ENCODE data around the gene TMPRSS5. TPM values are rescaled to one million over a fixed set of nuclear protein-coding genes. Genes with fewer than 3 reads are reported as not detected.

The TMPRSS5 gene
- total and polyA plus RNA-seq, 2 of the 8 experiments (the other 6 are each of a cell fraction or from before 2014, with no cell fraction given), result 0.54 to 0.78 TPM

GRCh38 chr11:113725407-113725806 lies 19.3 kb upstream of the TMPRSS5 start:
- no peak for DNase-seq (ENCODE audit: low read depth in 1 of 2, low spot score in 2 of 2)
- Histone ChIP-seq H2BK15ac (ENCODE audit: low read length) (no peak overlapping the region), H3K9ac (replicated peaks in 1 of 4; ENCODE audit: extremely low read depth in 1 of 4, low read depth in 3 of 4, low read length in 3 of 4) (no peak overlapping the region), H3K27ac (ENCODE audit: low read depth, low read length) (no peak overlapping the region), H4K5ac (ENCODE audit: insufficient read length, low read depth, low read length) (no peak overlapping the region), H2BK120ac (replicated peaks; ENCODE audit: low read depth, low read length) (no peak overlapping the region), H3K56ac (replicated peaks; ENCODE audit: insufficient read length, low read depth, low read length) (no peak overlapping the region), H2BK5ac (ENCODE audit: low read depth, low read length) (no peak overlapping the region), H3K14ac (ENCODE audit: insufficient read length) (no peak overlapping the region), H3K4me2 (ENCODE audit: insufficient read depth in 1 of 2, low read depth in 2 of 2, low read length in 2 of 2) (no peak overlapping the region), H3K18ac (ENCODE audit: extremely low read depth, low read length) (no peak overlapping the region), H3K36me3 (ENCODE audit: control insufficient read depth in 2 of 4, insufficient read depth in 4 of 4, low read length in 3 of 4) (no peaks in the 10 kb centered on the region), H3K27me3 (replicated peaks in 1 of 4; ENCODE audit: control insufficient read depth in 3 of 4, extremely low read depth in 1 of 4, insufficient read depth in 3 of 4, low read length in 3 of 4) (no peaks in the 10 kb centered on the region), H3K23ac (ENCODE audit: insufficient read length) (no peak overlapping the region), H3K79me1 (ENCODE audit: low read depth, low read length) (no peaks in the 10 kb centered on the region), H3K9me3 (ENCODE audit: insufficient read depth in 2 of 2, low read depth in 1 of 2, low read length in 1 of 2) (no peaks in the 10 kb centered on the region), H4K91ac (replicated peaks; ENCODE audit: insufficient read length, low read length) (no peak overlapping the region), H3K4me3 (ENCODE audit: extremely low read depth in 1 of 4, insufficient read depth in 2 of 4, low read depth in 3 of 4, low read length in 4 of 4) (no peak overlapping the region), H2BK20ac (ENCODE audit: low read length) (no peak overlapping the region), H4K20me1 (replicated peaks in 1 of 2; ENCODE audit: control insufficient read depth in 1 of 2, insufficient read depth in 2 of 2, low read length in 2 of 2) (no peaks in the 10 kb centered on the region), H3K4me1 (replicated peaks in 1 of 4; ENCODE audit: control insufficient read depth in 3 of 4, insufficient read depth in 4 of 4, low read length in 3 of 4) (no peaks in the 10 kb centered on the region), H4K8ac (ENCODE audit: extremely low read depth, insufficient read depth, low read length) (no peak overlapping the region), H3K23me2 (ENCODE audit: low read depth, low read length) (no peaks in the 10 kb centered on the region), H2AFZ (ENCODE audit: low read length) (no peak overlapping the region), H3K79me2 (ENCODE audit: control insufficient read depth in 1 of 2, insufficient read depth in 2 of 2, low read length in 2 of 2) (no peaks in the 10 kb centered on the region), H3K4ac (replicated peaks; ENCODE audit: insufficient read length, low read depth, low read length) (no peak overlapping the region), H2BK12ac (ENCODE audit: low read depth, low read length) (no peak overlapping the region), H2AK5ac (ENCODE audit: low read depth, low read length) (no peak overlapping the region)
- CTCF ChIA-PET (ENCODE audit: partially characterized antibody), result interaction anchor here (0.5 to 2.2 kb wide), 19 partner anchors 14 to 1500 kb away, joined by 3 to 11 read pairs (median 3); partner anchors contain the start of gene PTS
- no peak for FAIRE-seq
- WGBS, 2 experiments (ENCODE audit: extremely low coverage in 1 of 2, insufficient coverage in 1 of 2, insufficient read length in 1 of 2, insufficient replicate concordance in 2 of 2, low coverage in 1 of 2, low lambda C conversion rate in 2 of 2, missing lambda C conversion rate in 1 of 2), result 82% methylated on average over 5 of the region's 5 CpGs; no CpG with 5 or more reads in 1 of the 2 experiments
- POLR2A ChIA-PET (ENCODE audit: partially characterized antibody), result interaction anchor here (0.6 kb wide), 1 partner anchor 52 kb away, joined by 5 read pairs; no protein-coding TSS in a partner anchor
- no peak for TF ChIP-seq POLR2A (IDR thresholded peaks at IDR 0.05; ENCODE audit: control extremely low read depth in 1 of 2, low read depth in 2 of 2, low read length in 2 of 2)
- TF ChIP-seq HDAC2 (IDR thresholded peaks at IDR 0.05; ENCODE audit: borderline replicate concordance in 1 of 2, low read depth in 2 of 2, low read length in 2 of 2), result no peak
